NT2/D1 (cell line): ENCODE measurements around the gene KRT39.

Source experiments
- DNase-seq: peaks from one replicate; pipeline ENCODE4 v3.0.0-alpha.2; 2011; ENCODE audit warnings: low read depth, low spot score
- H3K27me3 ChIP-seq: 2 replicates; pipeline ENCODE4 v1.6.0; 2011; ENCODE audit warnings: mild to moderate bottlenecking; ENCODE audit not compliant: insufficient read length, insufficient read depth
- H3K36me3 ChIP-seq: 2 replicates; pipeline ENCODE4 v1.6.1; 2011; ENCODE audit warnings: mild to moderate bottlenecking, low read length, mixed read lengths; ENCODE audit not compliant: insufficient read depth, insufficient read length
- H3K4me1 ChIP-seq: 2 replicates; pipeline ENCODE4 v1.5.1; 2011; ENCODE audit not compliant: insufficient read depth, insufficient read length
- H3K4me3 ChIP-seq: 2 replicates; pipeline ENCODE4 v1.5.1; 2011; ENCODE audit warnings: low read depth; ENCODE audit not compliant: insufficient read length
- H3K9ac ChIP-seq: 2 replicates; pipeline ENCODE4 v1.6.0; 2011; ENCODE audit warnings: low read depth; ENCODE audit not compliant: insufficient read length
- H3K9me3 ChIP-seq: 2 replicates; pipeline ENCODE4 v1.5.1; 2011; ENCODE audit warnings: mild to moderate bottlenecking, low read length; ENCODE audit not compliant: insufficient read depth
- SUZ12 ChIP-seq: IDR thresholded peaks from 2 replicates; pipeline ENCODE4 v1.6.1; 2011; ENCODE audit not compliant: insufficient read length, insufficient read depth; ENCODE audit errors: extremely low read depth
- YY1 ChIP-seq: IDR thresholded peaks from 2 replicates; pipeline ENCODE4 v1.6.1; 2011; ENCODE audit not compliant: insufficient read length, insufficient read depth
- ZNF274 ChIP-seq: IDR thresholded peaks from 2 replicates; pipeline ENCODE4 v1.6.1; 2011; ENCODE audit warnings: mild to moderate bottlenecking, low read depth, low read length

Gene KRT39

DNA sequence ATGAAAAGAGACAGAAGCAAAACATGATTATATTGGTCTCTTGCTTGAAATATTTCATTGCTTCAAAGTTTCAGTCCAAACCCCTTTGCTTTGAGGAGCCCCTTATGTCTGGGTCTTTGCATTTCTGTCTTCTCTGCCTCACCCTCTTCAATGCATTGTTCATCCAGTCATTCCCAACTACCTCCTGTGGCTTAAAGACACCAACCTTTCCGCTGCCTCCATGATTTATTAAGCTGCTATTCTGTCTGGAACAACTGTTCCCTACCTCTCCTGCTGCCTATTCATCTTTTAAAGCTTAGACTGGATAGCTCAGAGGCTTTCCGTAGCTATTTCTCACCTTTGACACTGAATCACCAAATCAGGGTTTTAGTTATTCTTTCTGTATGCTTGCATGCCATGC is 30.6 kb upstream of the KRT39 start:
- H3K4me3 ChIP-seq: no peak overlapping the region
- H3K36me3 ChIP-seq: no peaks in the 10 kb centered on the region
- no peaks in the 10 kb centered on the region for H3K9me3 ChIP-seq
- DNase-seq: no peak
- H3K4me1 ChIP-seq: peaks cover 2% of the 10 kb centered on the region
- no peaks in the 10 kb centered on the region for H3K27me3 ChIP-seq
- TF ChIP-seq SUZ12: no peak
- no peak for TF ChIP-seq YY1
- TF ChIP-seq ZNF274: no peak
- H3K9ac ChIP-seq: no peak overlapping the region

DNA sequence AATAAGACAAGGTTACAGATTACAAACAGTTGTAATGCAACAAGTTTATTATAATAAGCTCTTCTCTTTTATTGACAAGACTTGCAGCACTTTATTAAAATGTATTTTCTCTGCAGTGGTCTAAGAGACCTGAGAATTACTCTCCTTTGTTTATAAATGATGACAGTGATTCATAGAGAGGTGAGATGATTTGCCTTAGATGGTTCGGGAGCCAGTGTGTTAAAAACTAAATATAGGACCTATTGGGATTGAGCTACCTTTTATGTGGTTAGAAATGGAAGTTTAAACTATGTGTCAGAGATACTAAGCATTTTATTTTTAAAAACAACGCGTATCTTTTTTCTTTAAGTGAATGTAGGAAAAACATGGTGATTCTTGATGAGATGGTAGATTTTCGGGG is 30.1 kb upstream of the KRT39 start:
- peaks cover 2% of the 10 kb centered on the region for H3K4me1 ChIP-seq
- no peak for DNase-seq
- no peaks in the 10 kb centered on the region for H3K9me3 ChIP-seq
- H3K36me3 ChIP-seq: no peaks in the 10 kb centered on the region
- H3K9ac ChIP-seq: no peak overlapping the region
- no peaks in the 10 kb centered on the region for H3K27me3 ChIP-seq
- TF ChIP-seq ZNF274 (no peak), YY1 (no peak), SUZ12 (no peak)
- H3K4me3 ChIP-seq: no peak overlapping the region

- no peak for DNase-seq
- Histone ChIP-seq H3K4me1 (peaks cover 2% of the 10 kb centered on the region), H3K4me3 (no peak overlapping the region), H3K36me3 (no peaks in the 10 kb centered on the region), H3K9me3 (peaks cover 4% of the 10 kb centered on the region; the same call in 1 of the 2 replicates), H3K27me3 (no peaks in the 10 kb centered on the region), H3K9ac (no peak overlapping the region)
- TF ChIP-seq ZNF274 (no peak), YY1 (no peak), SUZ12 (no peak)
These were observed 28.4 kb upstream of the KRT39 start for GRCh38 chr17:40995116-40995515.

DNA sequence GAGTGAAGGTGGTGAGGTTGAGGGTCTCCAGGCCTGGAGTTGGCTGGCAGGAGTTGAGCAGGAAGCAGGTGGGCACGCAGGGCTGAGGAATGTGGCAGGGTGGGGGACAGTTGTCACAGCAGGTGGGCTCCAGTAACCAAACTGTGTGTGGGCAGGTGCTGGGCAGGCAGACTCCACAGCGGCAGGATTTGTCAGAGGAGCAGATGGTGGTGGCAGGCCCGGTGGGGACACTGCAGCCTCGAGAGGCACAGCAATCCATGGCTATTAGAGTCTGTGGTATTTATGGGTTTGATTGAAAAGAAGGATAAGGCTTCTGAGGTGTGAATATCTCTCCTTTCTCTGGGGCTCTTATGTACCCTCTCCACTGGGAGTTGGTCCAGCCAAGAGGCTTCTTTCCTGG is 27.1 kb upstream of the KRT39 start, which contains the start of gene KRTAP3-3:
KRTAP3-3 (minus strand) TSS at position 326 of the 400 bp plus-strand sequence; CDS start at position 259, 67 bp downstream.
- no peak for DNase-seq
- H3K4me3 ChIP-seq: no peak within 1 kb of the TSS
- H3K36me3 ChIP-seq: no peaks in the 10 kb centered on the region
- H3K9me3 ChIP-seq: peaks cover 4% of the 10 kb centered on the region; the same call in 1 of the 2 replicates
- TF ChIP-seq ZNF274 (no peak), SUZ12 (no peak), YY1 (no peak)
- H3K4me1 ChIP-seq: peaks cover 2% of the 10 kb centered on the region
- no peak within 1 kb of the TSS for H3K9ac ChIP-seq
- no peaks in the 10 kb centered on the region for H3K27me3 ChIP-seq

DNA sequence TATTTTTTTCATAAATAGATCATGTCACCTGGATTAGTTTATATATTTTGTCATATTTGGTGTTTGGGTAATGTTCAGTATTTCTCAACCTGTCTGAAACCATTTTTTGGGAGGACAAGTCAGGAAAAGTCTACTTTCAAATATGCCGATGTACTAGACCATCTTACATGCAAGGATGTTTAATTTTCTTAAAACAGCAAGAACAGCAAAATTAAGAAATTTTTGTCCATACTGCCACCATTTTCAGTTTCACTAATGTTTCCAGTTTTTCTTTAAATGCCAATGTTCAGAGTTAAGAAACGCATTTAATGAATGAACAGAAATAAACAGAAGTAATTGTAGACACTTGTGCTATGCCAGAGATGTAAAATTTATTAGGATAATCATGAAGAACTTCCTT is 26.3 kb upstream of the KRT39 start:
- no peaks in the 10 kb centered on the region for H3K27me3 ChIP-seq
- no peak overlapping the region for H3K4me3 ChIP-seq
- TF ChIP-seq YY1 (no peak), SUZ12 (no peak), ZNF274 (no peak)
- H3K9me3 ChIP-seq: peaks cover 4% of the 10 kb centered on the region; the same call in 1 of the 2 replicates
- peaks cover 2% of the 10 kb centered on the region for H3K4me1 ChIP-seq
- H3K9ac ChIP-seq: no peak overlapping the region
- DNase-seq: no peak
- H3K36me3 ChIP-seq: no peaks in the 10 kb centered on the region

DNA sequence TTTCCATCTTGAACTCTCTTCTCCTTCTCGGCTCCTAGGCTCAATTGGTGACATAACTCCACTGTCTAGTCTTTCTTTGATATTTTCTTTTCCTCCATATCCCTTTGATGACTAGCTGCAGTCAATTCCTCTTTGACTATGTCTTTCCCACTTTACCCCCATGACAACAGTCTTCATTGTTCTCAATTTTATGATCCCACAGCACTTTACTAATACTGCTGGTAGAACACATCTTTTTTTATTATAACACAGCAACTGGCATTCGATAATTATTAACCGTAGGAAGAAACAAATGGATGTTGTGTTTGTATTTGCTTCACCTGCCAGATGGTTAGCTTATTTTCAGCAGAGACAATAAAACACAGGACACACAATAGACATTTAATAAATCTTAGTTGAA is 25.9 kb upstream of the KRT39 start:
- H3K27me3 ChIP-seq: no peaks in the 10 kb centered on the region
- H3K9me3 ChIP-seq: peaks cover 4% of the 10 kb centered on the region; the same call in 1 of the 2 replicates
- H3K4me1 ChIP-seq: peaks cover 2% of the 10 kb centered on the region
- no peak for DNase-seq
- H3K9ac ChIP-seq: no peak overlapping the region
- H3K4me3 ChIP-seq: no peak overlapping the region
- TF ChIP-seq YY1 (no peak), ZNF274 (no peak), SUZ12 (no peak)
- H3K36me3 ChIP-seq: no peaks in the 10 kb centered on the region

- TF ChIP-seq YY1 (no peak), SUZ12 (no peak), ZNF274 (no peak)
- Histone ChIP-seq H3K4me1 (no peaks in the 10 kb centered on the region), H3K9me3 (peaks cover 4% of the 10 kb centered on the region; the same call in 1 of the 2 replicates), H3K36me3 (no peaks in the 10 kb centered on the region), H3K9ac (no peak overlapping the region), H3K4me3 (no peak overlapping the region), H3K27me3 (no peaks in the 10 kb centered on the region)
- DNase-seq: no peak
These were observed 20.2 kb upstream of the KRT39 start for GRCh38 chr17:40986920-40987319.

GRCh38 chr17:40984226-40984625 is 17.5 kb upstream of the KRT39 start, which contains the start of gene KRT40:
Gene KRT40, minus strand, starts transcription at chr17:40984326. Its CDS starts 53 bp downstream, at chr17:40984273.
- H3K4me3 ChIP-seq: no peak within 1 kb of the TSS
- no peaks in the 10 kb centered on the region for H3K27me3 ChIP-seq
- no peak within 1 kb of the TSS for H3K9ac ChIP-seq
- no peak for TF ChIP-seq SUZ12
- no peak for TF ChIP-seq YY1
- no peak for TF ChIP-seq ZNF274
- H3K36me3 ChIP-seq: no peaks in the 10 kb centered on the region
- DNase-seq: no peak
- H3K9me3 ChIP-seq: no peaks in the 10 kb centered on the region
- peaks cover 3% of the 10 kb centered on the region for H3K4me1 ChIP-seq
